GM19351 (cell line): ENCODE measurements around the gene WRNIP1.

ENCODE experiments used
- ATAC-seq: cut with Tn5 transposase; IDR thresholded peaks from one replicate; pipeline ENCODE4 v1.9.1; 2021; ENCODE audit warnings: mild to moderate bottlenecking, moderate library complexity; ENCODE audit not compliant: unreplicated experiment

WRNIP1 gene

GRCh38 chr6:2831392-2831791, 66.2 kb downstream of the WRNIP1 start:
- ATAC-seq, result no peak

- no peak for ATAC-seq
These were observed 69.1 kb downstream of the WRNIP1 start for GRCh38 chr6:2834262-2834661.
